Bone marrow (tissue), 2 donors: ENCODE results near the gene RAB25.

Experiments
- DNase-seq, 2 donors: peaks; one replicate each; lab custom pipeline; 2025; lab: John Stamatoyannopoulos, UW

The RAB25 gene

GRCh38 chr1:156117414-156118176, 56.6 kb downstream of the RAB25 start:
- DNase-seq: no peak

- no peak for DNase-seq
Measured at GRCh38 chr1:156118177-156118868, 57.4 kb downstream of the RAB25 start.

GRCh38 chr1:156119503-156120209, 58.7 kb downstream of the RAB25 start:
- DNase-seq: peak; percentile 55 to 82
